ENCODE data around the gene PTPRQ. TPM values are rescaled to one million over a fixed set of nuclear protein-coding genes. Genes with fewer than 3 reads are reported as not detected.

Gene PTPRQ
- polyA plus RNA-seq: 0.01 to 0.08 TPM in 2 of 3 replicates, not detected in the other
- not detected for polyA plus RNA-seq (2011; ENCODE audit: low read depth)
- polyA plus RNA-seq (2011; cell fraction: cytosol; rRNA removed): not detected in 2 replicates
- 0.01 TPM in 2 replicates for polyA plus RNA-seq (2011; cell fraction: nucleus; rRNA removed)
- not detected in 2 replicates for polyA plus RNA-seq (2012; ENCODE audit: low replicate concordance)
- not detected in 3 replicates for polyA minus RNA-seq
- not detected for polyA minus RNA-seq (2011; cell fraction: cytosol; rRNA and poly(A)+ RNA removed)
- polyA minus RNA-seq (2011; cell fraction: nucleus; rRNA and poly(A)+ RNA removed): not detected in 2 replicates

- no peak for TF ChIP-seq EZH2 (IDR thresholded peaks at IDR 0.05; ENCODE audit: low read length)
- TF ChIP-seq CTCF (optimal IDR thresholded peaks at IDR 0.05 in 1 of 3, IDR thresholded peaks at IDR 0.05 in 1 of 3, conservative IDR thresholded peaks at IDR 0.05 in 1 of 3; ENCODE audit: extremely low read depth in 1 of 3, insufficient read depth in 2 of 3, low read length in 3 of 3): no peak
- H3K9me3 ChIP-seq (ENCODE audit: control insufficient read depth, low read depth, low read length): no peaks in the 10 kb centered on the region
- no peak for FAIRE-seq
- H3K9me1 ChIP-seq (ENCODE audit: control insufficient read depth, extremely low read depth, insufficient read depth, low read length): no peaks in the 10 kb centered on the region
- peak within 1 kb of the TSS; percentile 38 for H2AFZ ChIP-seq (ENCODE audit: control insufficient read depth, low read length)
- no peak within 1 kb of the TSS for H3K9ac ChIP-seq (ENCODE audit: control insufficient read depth, extremely low read depth, insufficient read depth, low read length)
- dilution Hi-C loops (cut with MboI; ENCODE audit: extremely low pct_ligation_motif_present, low sequenced_read_pairs): no loop called here
- H4K20me1 ChIP-seq (ENCODE audit: control insufficient read depth, extremely low read depth, insufficient read depth, low read length): no peaks in the 10 kb centered on the region
- peaks cover 9% of the 10 kb centered on the region for H3K4me1 ChIP-seq (ENCODE audit: control insufficient read depth, extremely low read depth, insufficient read depth, low read length)
- no peak within 1 kb of the TSS for H3K27ac ChIP-seq (ENCODE audit: control insufficient read depth, insufficient read depth, low read length)
- no peak for DNase-seq (ENCODE audit: low read depth, low spot score)
- H3K4me2 ChIP-seq (ENCODE audit: control insufficient read depth, extremely low read depth, insufficient read depth, low read depth, low read length): no peak within 1 kb of the TSS
- H3K27me3 ChIP-seq (ENCODE audit: control insufficient read depth, extremely low read depth, insufficient read depth, low read length): no peaks in the 10 kb centered on the region
- no peaks in the 10 kb centered on the region for H3K79me2 ChIP-seq (ENCODE audit: control insufficient read depth, insufficient read depth, low read length)
- no peaks in the 10 kb centered on the region for H3K36me3 ChIP-seq (ENCODE audit: control insufficient read depth in 2 of 2, extremely low read depth in 1 of 2, insufficient read depth in 2 of 2, low read length in 2 of 2)
- H3K4me3 ChIP-seq (ENCODE audit: control insufficient read depth in 2 of 3, extremely low read depth in 1 of 3, insufficient read depth in 2 of 3, low read depth in 1 of 3, low read length in 3 of 3): no peak within 1 kb of the TSS
These were observed at the start of gene PTPRQ for GRCh38 chr12:80443974-80444666. TSS of gene PTPRQ (plus strand) at chr12:80444235. CDS start at chr12:80444346, 111 bp downstream.

- Histone ChIP-seq H3K4me3 (ENCODE audit: control insufficient read depth in 2 of 3, extremely low read depth in 1 of 3, insufficient read depth in 2 of 3, low read depth in 1 of 3, low read length in 3 of 3) (no peak overlapping the region), H3K79me2 (ENCODE audit: control insufficient read depth, insufficient read depth, low read length) (no peaks in the 10 kb centered on the region), H3K4me1 (ENCODE audit: control insufficient read depth, extremely low read depth, insufficient read depth, low read length) (no peaks in the 10 kb centered on the region), H3K4me2 (ENCODE audit: control insufficient read depth, extremely low read depth, insufficient read depth, low read depth, low read length) (no peak overlapping the region), H3K27ac (ENCODE audit: control insufficient read depth, insufficient read depth, low read length) (no peak overlapping the region), H3K9ac (ENCODE audit: control insufficient read depth, extremely low read depth, insufficient read depth, low read length) (no peak overlapping the region), H3K9me1 (ENCODE audit: control insufficient read depth, extremely low read depth, insufficient read depth, low read length) (no peaks in the 10 kb centered on the region), H3K9me3 (ENCODE audit: control insufficient read depth, low read depth, low read length) (no peaks in the 10 kb centered on the region), H3K27me3 (ENCODE audit: control insufficient read depth, extremely low read depth, insufficient read depth, low read length) (no peaks in the 10 kb centered on the region), H2AFZ (ENCODE audit: control insufficient read depth, low read length) (no peak overlapping the region), H4K20me1 (ENCODE audit: control insufficient read depth, extremely low read depth, insufficient read depth, low read length) (no peaks in the 10 kb centered on the region), H3K36me3 (ENCODE audit: control insufficient read depth in 2 of 2, extremely low read depth in 1 of 2, insufficient read depth in 2 of 2, low read length in 2 of 2) (no peaks in the 10 kb centered on the region)
- TF ChIP-seq CTCF (optimal IDR thresholded peaks at IDR 0.05 in 1 of 3, IDR thresholded peaks at IDR 0.05 in 1 of 3, conservative IDR thresholded peaks at IDR 0.05 in 1 of 3; ENCODE audit: extremely low read depth in 1 of 3, insufficient read depth in 2 of 3, low read length in 3 of 3) (no peak), EZH2 (IDR thresholded peaks at IDR 0.05; ENCODE audit: low read length) (no peak)
- dilution Hi-C loops (cut with MboI; ENCODE audit: extremely low pct_ligation_motif_present, low sequenced_read_pairs): no loop called here
- FAIRE-seq: no peak
- no peak for DNase-seq (ENCODE audit: low read depth, low spot score)
These were observed 43.5 kb upstream of the PTPRQ start for GRCh38 chr12:80400571-80400991.

Data from keratinocyte (primary cell).